Activated CD4-positive, alpha-beta T cell treated with anti-CD3 and anti-CD28 coated beads, Interleukin-2, amount 50 U/mL, for 1 hour (primary cell): ENCODE measurements around the gene CALR3.
"Not testable (repeated sequence)": the region's sequence is repeated elsewhere in the genome, so short reads cannot be mapped to it uniquely, and the experiment has no call there.

ENCODE experiments used
- DNase-seq: peaks from one replicate; pipeline ENCODE4 v3.0.0-alpha.2; 2020

CALR3 gene

GRCh38 chr19:16495982-16496612, at the start of gene CALR3, which contains the start of gene C19orf44:
Gene CALR3 (minus strand): TSS chr19:16496167. CDS start chr19:16496129, 38 bp downstream.
Gene C19orf44 (plus strand): TSS chr19:16496394. CDS start chr19:16500793, 4,399 bp downstream.
- DNase-seq = peak; percentile 96

- no peak for DNase-seq
Measured at GRCh38 chr19:16544473-16545231, 48.7 kb upstream of the CALR3 start.

GRCh38 chr19:16543734-16544133, 47.8 kb upstream of the CALR3 start:
- DNase-seq = not testable (repeated sequence)

GRCh38 chr19:16542910-16543472, 47.0 kb upstream of the CALR3 start:
- DNase-seq = no peak

GRCh38 chr19:16542045-16542909, 46.3 kb upstream of the CALR3 start, which contains the start of gene CHERP:
Gene CHERP (minus strand): TSS chr19:16542437. CDS start chr19:16542378, 59 bp downstream.
- peak; percentile 94 for DNase-seq

- DNase-seq = no peak
Measured at GRCh38 chr19:16541526-16542044, 45.6 kb upstream of the CALR3 start.

- DNase-seq = no peak
Measured at GRCh38 chr19:16540948-16541347, 45.0 kb upstream of the CALR3 start.

GRCh38 chr19:16537111-16537510, 41.1 kb upstream of the CALR3 start:
- no peak for DNase-seq

- DNase-seq = no peak
Measured at GRCh38 chr19:16536130-16536529, 40.2 kb upstream of the CALR3 start.

GRCh38 chr19:16535381-16535780, 39.4 kb upstream of the CALR3 start:
- DNase-seq = no peak

GRCh38 chr19:16532440-16533234, 36.7 kb upstream of the CALR3 start:
- DNase-seq = no peak

- no peak for DNase-seq
Measured at GRCh38 chr19:16531380-16531669, 35.4 kb upstream of the CALR3 start.

- no peak for DNase-seq
Measured at GRCh38 chr19:16530540-16531379, 34.8 kb upstream of the CALR3 start.

- DNase-seq = no peak
Measured at GRCh38 chr19:16529466-16530144, 33.6 kb upstream of the CALR3 start.

GRCh38 chr19:16527971-16528521, 32.1 kb upstream of the CALR3 start:
- DNase-seq = peak; percentile 51

GRCh38 chr19:16527334-16527935, 31.5 kb upstream of the CALR3 start:
- DNase-seq = no peak

GRCh38 chr19:16525751-16526481, 29.9 kb upstream of the CALR3 start:
- no peak for DNase-seq

- DNase-seq = no peak
Measured at GRCh38 chr19:16524991-16525734, 29.2 kb upstream of the CALR3 start.
